BLaER1 (cell line): ENCODE results near the gene IFIT2.
"Not testable (repeated sequence)": the region's sequence is repeated elsewhere in the genome, so short reads cannot be mapped to it uniquely, and the experiment has no call there.

ENCODE experiments used
- H3K27ac ChIP-seq: shearing (Covaris generic); formaldehyde crosslinking; 2 replicates; pipeline ENCODE4 v1.8.1; 2022
- H3K27me3 ChIP-seq: shearing (Covaris generic); formaldehyde crosslinking; 2 replicates; pipeline ENCODE4 v1.8.1; 2022
- H3K36me3 ChIP-seq: shearing (Covaris generic); formaldehyde crosslinking; 2 replicates; pipeline ENCODE4 v1.8.1; 2022
- H3K4me1 ChIP-seq: shearing (Covaris generic); formaldehyde crosslinking; 2 replicates; pipeline ENCODE4 v1.8.1; 2022
- H3K4me2 ChIP-seq: shearing (Covaris generic); formaldehyde crosslinking; 2 replicates; pipeline ENCODE4 v1.8.1; 2022
- H3K4me3 ChIP-seq: shearing (Covaris generic); formaldehyde crosslinking; 2 replicates; pipeline ENCODE4 v1.8.1; 2022
- H3K9ac ChIP-seq: shearing (Covaris generic); formaldehyde crosslinking; 2 replicates; pipeline ENCODE4 v1.8.1; 2022
- H3K9me3 ChIP-seq: shearing (Covaris generic); formaldehyde crosslinking; 2 replicates; pipeline ENCODE4 v1.8.1; 2022
- H4K20me1 ChIP-seq: shearing (Covaris generic); formaldehyde crosslinking; 2 replicates; pipeline ENCODE4 v1.8.1; 2022
- Cebpa-rat ChIP-seq: shearing (Covaris generic); IDR thresholded peaks from 2 replicates; pipeline ENCODE4 v1.8.1; 2022

The IFIT2 gene

GRCh38 chr10:89347701-89348457, 46.0 kb downstream of the IFIT2 start:
- 0 out of 2 replicates have a peak overlapping the region, but pooled peaks have one; percentile 25 for H3K9ac ChIP-seq
- H3K4me2 ChIP-seq: peak overlapping the region; percentile 81
- no peaks in the 10 kb centered on the region for H3K36me3 ChIP-seq
- H3K27ac ChIP-seq: peak overlapping the region; percentile 45; the same call in 1 of the 2 replicates
- H3K9me3 ChIP-seq: peaks cover 1% of the 10 kb centered on the region; the same call in 1 of the 2 replicates
- no peak overlapping the region for H3K4me3 ChIP-seq
- H3K4me1 ChIP-seq: peaks cover 39% of the 10 kb centered on the region
- no peak for TF ChIP-seq Cebpa-rat
- H4K20me1 ChIP-seq: no peaks in the 10 kb centered on the region
- no peaks in the 10 kb centered on the region for H3K27me3 ChIP-seq

DNA sequence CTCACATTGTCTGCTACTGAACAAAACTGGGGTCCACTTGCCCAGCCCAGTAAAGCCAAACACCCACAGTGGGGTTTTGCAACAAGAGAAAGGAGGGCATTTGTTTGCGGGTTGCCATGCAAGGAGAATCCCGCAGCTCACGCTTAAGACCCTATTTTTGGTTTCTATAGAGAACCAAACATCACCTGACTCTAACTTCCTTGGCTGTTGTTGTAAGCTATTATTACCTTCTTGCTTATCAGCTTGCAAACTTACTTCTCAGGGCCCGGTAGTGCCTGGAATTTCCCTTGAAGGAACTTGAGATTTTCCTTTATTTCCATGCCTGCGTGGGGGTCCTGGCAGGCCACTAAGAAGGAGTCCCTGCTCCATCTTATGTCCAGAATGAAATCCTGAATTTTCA, 46.6 kb downstream of the IFIT2 start:
- H4K20me1 ChIP-seq: no peaks in the 10 kb centered on the region
- H3K9me3 ChIP-seq: peaks cover 7% of the 10 kb centered on the region
- no peaks in the 10 kb centered on the region for H3K36me3 ChIP-seq
- H3K27me3 ChIP-seq: no peaks in the 10 kb centered on the region
- H3K4me2 ChIP-seq: peak overlapping the region; percentile 81
- H3K4me3 ChIP-seq: no peak overlapping the region
- 0 out of 2 replicates have a peak overlapping the region, but pooled peaks have one; percentile 25 for H3K9ac ChIP-seq
- no peak overlapping the region for H3K27ac ChIP-seq
- TF ChIP-seq Cebpa-rat: no peak
- peaks cover 39% of the 10 kb centered on the region for H3K4me1 ChIP-seq

DNA sequence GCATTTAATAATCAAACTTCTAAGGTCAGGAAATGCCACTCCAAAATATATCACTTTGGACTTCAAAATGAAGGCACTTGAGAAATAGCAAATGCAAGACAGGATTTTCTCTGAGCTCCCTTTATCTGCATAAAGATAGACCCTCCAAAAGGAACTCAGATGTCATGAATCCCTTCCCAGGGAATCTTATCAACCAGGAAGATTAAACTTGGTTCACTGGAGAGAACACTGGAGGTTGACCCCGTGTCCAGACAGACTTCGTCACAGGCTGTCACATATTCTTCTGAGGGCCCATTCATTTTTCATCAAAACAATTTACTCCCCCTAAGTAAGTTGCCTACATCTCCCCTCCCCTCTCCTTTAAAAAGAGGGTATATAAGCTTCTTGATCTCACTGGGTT, 47.1 kb downstream of the IFIT2 start:
- TF ChIP-seq Cebpa-rat: no peak

DNA sequence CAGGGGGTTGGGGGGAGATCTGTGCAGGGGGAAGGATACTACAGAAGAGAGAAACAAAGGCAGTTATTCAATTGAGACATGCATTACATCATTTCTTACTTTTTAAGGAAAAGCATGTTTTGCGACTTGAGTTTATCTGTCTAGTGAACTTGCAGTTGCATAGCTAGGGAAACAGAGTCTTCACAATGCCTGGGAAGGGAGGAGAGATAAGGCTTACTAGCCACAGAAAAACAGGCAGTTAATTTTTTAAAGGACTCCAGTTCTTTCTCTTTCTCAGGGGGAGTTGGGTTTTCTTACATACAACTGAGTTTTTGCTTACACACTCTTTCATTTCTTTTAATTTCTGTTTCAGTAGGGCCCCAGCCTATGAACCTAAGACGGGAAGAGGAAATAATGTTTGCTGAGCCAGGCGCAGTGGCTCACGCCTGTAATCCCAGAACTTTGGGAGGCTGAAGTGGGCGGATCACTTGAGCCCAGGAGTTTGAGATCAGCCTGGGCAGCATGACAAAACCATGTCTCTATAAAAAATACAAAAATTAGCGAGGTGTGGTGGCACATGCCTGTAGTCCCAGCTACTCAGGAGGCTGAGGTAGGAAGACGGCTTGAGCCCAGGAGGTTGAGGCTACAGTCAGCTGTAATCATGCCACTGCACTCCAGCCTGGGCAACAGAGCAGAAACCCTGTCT, 48.9 kb downstream of the IFIT2 start:
- not testable (repeated sequence) for H4K20me1 ChIP-seq, H3K4me3 ChIP-seq, H3K27me3 ChIP-seq, H3K27ac ChIP-seq, H3K36me3 ChIP-seq, H3K9ac ChIP-seq, H3K4me2 ChIP-seq, H3K9me3 ChIP-seq
- peaks cover 39% of the 10 kb centered on the region for H3K4me1 ChIP-seq

More for the DNA sequence above, 47.1 kb downstream of the IFIT2 start:
- Histone ChIP-seq H3K9ac (no peak overlapping the region), H3K4me3 (no peak overlapping the region), H3K27ac (no peak overlapping the region), H3K4me2 (peak overlapping the region; percentile 81), H3K27me3 (no peaks in the 10 kb centered on the region), H4K20me1 (no peaks in the 10 kb centered on the region), H3K36me3 (no peaks in the 10 kb centered on the region), H3K4me1 (peaks cover 39% of the 10 kb centered on the region), H3K9me3 (peaks cover 9% of the 10 kb centered on the region)

DNA sequence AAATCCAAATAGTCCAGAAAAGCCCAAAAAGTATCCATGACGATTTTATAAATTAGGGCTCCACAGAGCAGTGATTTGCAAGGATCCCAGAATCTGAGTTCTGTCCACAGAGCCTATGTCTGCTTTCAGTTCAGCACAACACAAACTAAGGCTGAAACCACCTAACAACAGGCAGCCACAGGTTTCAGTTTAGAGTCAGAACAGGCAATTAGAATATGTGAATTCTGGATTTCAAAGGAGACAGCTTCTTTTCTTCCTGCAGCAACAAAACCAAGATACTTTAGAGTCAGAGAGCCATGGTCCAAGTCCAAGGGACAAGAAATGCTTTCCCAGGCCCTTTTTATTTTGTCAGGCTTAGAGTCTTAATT, 49.5 kb downstream of the IFIT2 start:
- Histone ChIP-seq H3K4me3 (no peak overlapping the region), H3K36me3 (no peaks in the 10 kb centered on the region), H4K20me1 (no peaks in the 10 kb centered on the region), H3K27me3 (no peaks in the 10 kb centered on the region), H3K4me2 (no peak overlapping the region), H3K27ac (no peak overlapping the region), H3K9ac (no peak overlapping the region), H3K9me3 (peaks cover 9% of the 10 kb centered on the region), H3K4me1 (peaks cover 37% of the 10 kb centered on the region)
- no peak for TF ChIP-seq Cebpa-rat

GRCh38 chr10:89351780-89352597, 50.1 kb downstream of the IFIT2 start:
- no peak overlapping the region for H3K9ac ChIP-seq
- H3K27ac ChIP-seq: no peak overlapping the region
- H3K9me3 ChIP-seq: peaks cover 9% of the 10 kb centered on the region
- no peak overlapping the region for H3K4me2 ChIP-seq
- H3K36me3 ChIP-seq: no peaks in the 10 kb centered on the region
- peaks cover 31% of the 10 kb centered on the region for H3K4me1 ChIP-seq
- no peak for TF ChIP-seq Cebpa-rat
- no peaks in the 10 kb centered on the region for H4K20me1 ChIP-seq
- no peaks in the 10 kb centered on the region for H3K27me3 ChIP-seq
- no peak overlapping the region for H3K4me3 ChIP-seq

DNA sequence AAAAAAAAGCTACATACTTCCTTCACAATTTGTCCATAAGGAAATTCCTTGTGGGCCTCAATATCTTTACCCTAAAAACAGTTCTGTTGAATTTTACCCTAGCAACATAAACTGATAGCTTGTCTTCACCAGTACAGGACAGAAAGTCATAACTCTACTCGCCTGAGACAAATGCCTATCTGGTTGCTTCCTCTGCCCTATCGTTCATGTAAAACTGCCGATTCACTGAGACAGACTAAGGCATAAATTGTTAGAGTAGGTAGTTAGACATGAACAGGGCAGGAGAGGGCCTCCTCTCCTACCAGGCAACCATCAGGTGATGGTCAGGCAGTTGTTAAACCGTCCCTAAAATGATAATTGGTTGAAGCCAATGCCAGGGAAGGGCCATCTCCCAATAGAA, 51.0 kb downstream of the IFIT2 start:
- Histone ChIP-seq H3K4me2 (no peak overlapping the region), H3K27me3 (no peaks in the 10 kb centered on the region), H4K20me1 (no peaks in the 10 kb centered on the region), H3K9me3 (peaks cover 9% of the 10 kb centered on the region), H3K36me3 (no peaks in the 10 kb centered on the region), H3K4me1 (peaks cover 23% of the 10 kb centered on the region), H3K27ac (no peak overlapping the region), H3K9ac (no peak overlapping the region), H3K4me3 (no peak overlapping the region)
- no peak for TF ChIP-seq Cebpa-rat

- no peaks in the 10 kb centered on the region for H4K20me1 ChIP-seq
- no peaks in the 10 kb centered on the region for H3K36me3 ChIP-seq
- H3K9me3 ChIP-seq: peaks cover 9% of the 10 kb centered on the region
- H3K4me2 ChIP-seq: no peak overlapping the region
- TF ChIP-seq Cebpa-rat: no peak
- H3K27ac ChIP-seq: no peak overlapping the region
- no peak overlapping the region for H3K9ac ChIP-seq
- peaks cover 9% of the 10 kb centered on the region; the same call in 1 of the 2 replicates for H3K4me1 ChIP-seq
- H3K27me3 ChIP-seq: no peaks in the 10 kb centered on the region
- H3K4me3 ChIP-seq: no peak overlapping the region
Observed at GRCh38 chr10:89355394-89355931, 53.6 kb downstream of the IFIT2 start.

DNA sequence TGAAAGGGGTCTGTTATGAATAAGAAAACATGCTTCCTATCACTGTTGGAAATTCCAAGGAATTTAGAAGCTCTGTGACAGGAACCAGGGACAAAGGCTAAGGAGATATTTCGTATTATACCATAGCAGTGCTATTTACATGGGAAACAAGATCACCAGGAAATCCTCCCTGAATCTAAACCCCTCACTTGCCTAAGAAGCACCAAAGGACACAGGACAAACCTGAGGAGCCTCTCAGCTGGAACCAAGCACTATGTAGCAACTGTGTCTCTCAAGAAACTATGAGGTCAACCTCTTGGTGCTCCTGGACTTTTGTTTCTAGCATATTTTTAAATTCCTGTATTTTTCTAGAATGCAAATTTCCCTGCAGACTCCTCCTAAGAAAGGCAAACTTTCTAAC, 55.2 kb downstream of the IFIT2 start:
- Histone ChIP-seq H3K27ac (no peak overlapping the region), H3K27me3 (no peaks in the 10 kb centered on the region), H4K20me1 (no peaks in the 10 kb centered on the region), H3K4me1 (no peaks in the 10 kb centered on the region), H3K4me2 (no peak overlapping the region), H3K4me3 (no peak overlapping the region), H3K9ac (no peak overlapping the region), H3K9me3 (peaks cover 9% of the 10 kb centered on the region), H3K36me3 (no peaks in the 10 kb centered on the region)
- TF ChIP-seq Cebpa-rat: no peak
